Measurements from ENCODE around the gene LCN15.
"Not testable (repeated sequence)": the region's sequence is repeated elsewhere in the genome, so short reads cannot be mapped to it uniquely, and the experiment has no call there.

Gene LCN15

GRCh38 chr9:136756134-136756438 lies 8.2 kb downstream of the LCN15 start:
- DNase-seq (ENCODE audit: low read depth in 4 of 4, low spot score in 1 of 4), result no peak

- not testable (repeated sequence) for DNase-seq (ENCODE audit: low read depth in 4 of 4, low spot score in 1 of 4)
Measured at GRCh38 chr9:136755302-136756133, 8.8 kb downstream of the LCN15 start.

GRCh38 chr9:136754626-136755301 lies 9.6 kb downstream of the LCN15 start:
- no peak for DNase-seq (ENCODE audit: low read depth in 4 of 4, low spot score in 1 of 4)

GRCh38 chr9:136754059-136754572 lies 10.2 kb downstream of the LCN15 start:
- no peak for DNase-seq (ENCODE audit: low read depth in 4 of 4, low spot score in 1 of 4)

- no peak for DNase-seq (ENCODE audit: low read depth in 4 of 4, low spot score in 1 of 4)
Measured at GRCh38 chr9:136753371-136754058, 10.8 kb downstream of the LCN15 start.

- no peak for DNase-seq (ENCODE audit: low read depth in 4 of 4, low spot score in 1 of 4)
Measured at GRCh38 chr9:136751814-136752213, 12.5 kb downstream of the LCN15 start.

GRCh38 chr9:136751244-136751643 lies 13.1 kb downstream of the LCN15 start:
- DNase-seq (ENCODE audit: low read depth in 4 of 4, low spot score in 1 of 4), result no peak

GRCh38 chr9:136750526-136750925 lies 13.8 kb downstream of the LCN15 start:
- no peak for DNase-seq (ENCODE audit: low read depth in 4 of 4, low spot score in 1 of 4)

GRCh38 chr9:136748666-136749611 lies 15.4 kb downstream of the LCN15 start:
- no peak for DNase-seq (ENCODE audit: low read depth in 4 of 4, low spot score in 1 of 4)

- DNase-seq (ENCODE audit: low read depth in 4 of 4, low spot score in 1 of 4), result no peak
Measured at GRCh38 chr9:136748201-136748600, 16.1 kb downstream of the LCN15 start, which contains the start of gene LCN6. TSS of gene LCN6 (minus strand) at chr9:136748525. CDS start at chr9:136748483, 42 bp downstream.

GRCh38 chr9:136747161-136748060 lies 16.9 kb downstream of the LCN15 start:
- no peak for DNase-seq (ENCODE audit: low read depth in 4 of 4, low spot score in 1 of 4)

- no peak for DNase-seq (ENCODE audit: low read depth in 4 of 4, low spot score in 1 of 4)
Measured at GRCh38 chr9:136746621-136747020, 17.7 kb downstream of the LCN15 start.

GRCh38 chr9:136746155-136746490 lies 18.2 kb downstream of the LCN15 start:
- DNase-seq (ENCODE audit: low read depth in 4 of 4, low spot score in 1 of 4), result no peak

GRCh38 chr9:136745389-136746154 lies 18.7 kb downstream of the LCN15 start:
- DNase-seq (ENCODE audit: low read depth in 4 of 4, low spot score in 1 of 4), result no peak

GRCh38 chr9:136744773-136745172 lies 19.5 kb downstream of the LCN15 start:
- no peak for DNase-seq (ENCODE audit: low read depth in 4 of 4, low spot score in 1 of 4)

- no peak for DNase-seq (ENCODE audit: low read depth in 4 of 4, low spot score in 1 of 4)
Measured at GRCh38 chr9:136743639-136744211, 20.6 kb downstream of the LCN15 start.

- no peak for DNase-seq (ENCODE audit: low read depth in 4 of 4, low spot score in 1 of 4)
Measured at GRCh38 chr9:136742591-136743391, 21.5 kb downstream of the LCN15 start, which contains the start of gene LCN10. TSS of gene LCN10 (minus strand) at chr9:136742940. CDS start at chr9:136742903, 37 bp downstream.
